GM18517 (cell line): ENCODE data around the gene PAM16.

Experiments used
- ATAC-seq: cut with Tn5 transposase; IDR thresholded peaks from one replicate; pipeline ENCODE4 v1.9.1; 2021; ENCODE audit warnings: mild to moderate bottlenecking, moderate library complexity; ENCODE audit not compliant: unreplicated experiment

Gene PAM16

GRCh38 chr16:4372001-4372577 lies 21.0 kb upstream of the PAM16 start:
- no peak for ATAC-seq

GRCh38 chr16:4371357-4372000 lies 20.4 kb upstream of the PAM16 start, which contains the start of gene VASN:
VASN (plus strand) TSS chr16:4371848; CDS start chr16:4380878, 9,030 bp downstream.
- no peak for ATAC-seq

- no peak for ATAC-seq
Measured at GRCh38 chr16:4370570-4371356, 19.6 kb upstream of the PAM16 start.

GRCh38 chr16:4370151-4370550 lies 19.0 kb upstream of the PAM16 start:
- ATAC-seq = no peak

- ATAC-seq = no peak
Measured at GRCh38 chr16:4369007-4369733, 18.0 kb upstream of the PAM16 start.

DNA sequence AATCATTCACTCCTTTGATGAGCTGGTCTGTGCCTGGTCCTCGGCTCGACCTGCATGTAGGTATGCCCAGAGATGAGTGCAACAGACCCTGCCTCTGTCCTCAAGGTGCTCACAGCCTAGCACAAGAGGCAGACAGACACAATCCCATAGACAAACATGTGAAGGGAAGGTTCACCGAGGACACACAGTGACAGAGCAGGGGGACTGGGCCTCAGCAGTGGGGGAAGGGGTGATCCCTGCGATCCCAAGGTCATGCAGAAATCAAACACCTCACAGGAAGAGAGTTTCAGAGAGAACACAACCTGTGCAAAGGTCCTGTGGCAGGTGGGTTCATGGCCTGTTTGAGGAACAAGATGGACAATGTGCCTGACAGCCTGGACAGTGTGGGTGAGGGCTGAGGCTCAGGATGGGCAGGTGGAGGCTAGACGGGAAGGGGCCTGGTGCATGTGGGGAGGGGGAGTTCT lies 16.3 kb upstream of the PAM16 start:
- ATAC-seq = no peak

GRCh38 chr16:4366016-4366415 lies 14.9 kb upstream of the PAM16 start:
- ATAC-seq = no peak

DNA sequence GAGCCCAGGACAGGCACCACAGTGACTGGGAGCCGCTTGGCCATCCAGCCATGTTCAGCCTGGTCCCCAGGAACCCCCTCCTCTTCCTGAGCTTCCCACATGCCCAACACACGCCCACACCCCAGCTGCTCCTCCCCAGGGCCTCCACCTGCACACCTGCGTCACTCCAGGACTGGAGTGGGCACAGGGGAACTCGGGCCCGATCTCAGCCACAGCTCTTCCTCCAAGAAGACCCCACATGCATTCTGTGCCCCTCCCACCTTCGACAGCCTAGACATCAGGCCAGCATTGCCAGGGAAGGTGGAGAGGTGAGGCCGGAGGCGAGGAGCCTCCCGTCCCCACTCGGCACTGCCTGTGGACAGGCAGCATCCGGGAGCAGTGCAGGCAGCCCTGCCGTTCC lies 14.5 kb upstream of the PAM16 start:
- ATAC-seq = no peak

- no peak for ATAC-seq
Measured at GRCh38 chr16:4365014-4365406, 13.9 kb upstream of the PAM16 start.

GRCh38 chr16:4364196-4365013 lies 13.3 kb upstream of the PAM16 start:
- ATAC-seq = no peak

GRCh38 chr16:4362476-4363135 lies 11.5 kb upstream of the PAM16 start:
- no peak for ATAC-seq

DNA sequence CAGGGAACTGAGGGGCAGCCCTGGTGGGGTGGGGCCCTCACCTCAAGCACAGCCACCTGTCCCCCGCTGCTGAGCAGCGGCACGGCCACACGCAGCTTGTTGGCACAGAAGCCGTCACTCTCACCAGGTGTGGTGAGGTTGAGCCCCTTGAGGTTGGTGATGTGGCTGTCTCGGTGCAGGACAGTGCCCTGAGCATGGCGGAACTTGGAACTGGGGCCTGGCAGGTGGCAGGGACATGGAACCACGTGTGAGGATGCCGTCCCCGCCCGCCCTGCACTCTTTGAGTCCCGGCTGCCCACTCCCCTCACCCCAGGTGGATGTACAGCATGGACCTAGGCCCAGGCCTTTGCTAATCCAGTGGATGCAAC lies 10.8 kb upstream of the PAM16 start:
- ATAC-seq = no peak

DNA sequence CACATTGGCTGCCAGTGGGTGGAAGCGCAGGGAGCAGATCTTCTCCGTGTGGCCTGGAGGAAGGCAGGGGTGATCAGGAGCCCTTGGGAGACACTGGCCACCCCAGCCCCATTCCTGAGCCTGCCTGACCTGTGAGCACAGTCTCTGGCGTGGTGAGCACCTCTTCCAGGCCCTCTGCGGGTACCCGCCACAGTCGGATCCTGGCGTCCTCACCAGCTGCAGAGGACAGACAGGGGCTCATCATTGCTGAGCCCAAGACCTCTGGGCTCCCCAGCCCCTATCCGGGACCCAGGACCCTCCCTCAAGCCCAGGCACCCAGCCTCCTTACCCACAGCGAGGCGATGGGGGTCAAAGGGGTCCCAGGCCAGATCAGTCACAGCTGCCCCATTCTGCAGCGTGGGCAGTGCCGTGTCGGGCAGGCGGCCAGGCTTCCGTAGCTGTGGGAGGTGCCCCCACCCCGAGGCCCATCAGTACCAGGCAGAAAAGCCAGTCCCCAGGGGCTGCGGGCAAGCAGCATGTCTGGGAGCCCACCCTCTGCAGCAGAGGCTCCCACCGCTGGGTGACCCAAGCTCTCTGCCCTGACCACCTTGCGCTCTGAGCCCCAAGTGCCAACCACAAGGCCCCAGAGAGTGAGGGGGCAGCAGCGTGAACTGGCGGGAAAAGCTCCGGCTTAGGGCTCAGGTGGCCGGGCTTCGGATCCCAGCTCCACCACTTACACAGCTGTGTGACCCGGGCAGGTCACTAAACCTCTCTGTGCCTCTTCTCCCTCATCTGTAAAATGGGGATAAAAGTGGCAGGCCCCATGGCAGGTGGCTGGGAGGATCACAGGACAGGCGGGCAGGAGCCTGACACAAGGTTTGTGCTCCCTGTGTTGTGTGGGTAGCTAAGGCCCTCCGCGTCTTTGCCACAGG lies 10.2 kb upstream of the PAM16 start:
- no peak for ATAC-seq

DNA sequence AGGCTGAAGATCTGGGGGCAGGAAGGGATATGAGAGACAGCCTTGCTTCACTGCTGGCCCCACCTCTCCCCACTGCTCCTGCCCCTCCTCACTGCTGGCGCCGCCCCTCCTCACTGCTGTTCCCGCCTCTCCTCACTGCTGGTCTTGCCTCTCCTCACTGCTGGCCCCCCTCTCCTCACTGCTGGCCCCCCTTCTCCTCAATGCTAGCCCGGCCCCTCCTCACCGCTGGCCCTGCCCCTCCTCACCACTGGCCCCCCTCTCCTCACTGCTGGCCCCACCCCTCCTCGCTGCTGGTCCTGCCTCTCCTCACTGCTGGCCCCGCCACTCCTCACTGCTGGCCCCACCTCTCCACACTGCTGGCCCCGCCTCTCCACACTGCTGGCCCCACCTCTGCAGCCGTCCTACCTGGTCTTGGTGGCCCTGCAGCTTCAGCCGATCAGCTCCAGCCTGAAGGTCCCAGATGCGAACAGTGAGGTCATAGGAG lies 9.5 kb upstream of the PAM16 start:
- no peak for ATAC-seq

- no peak for ATAC-seq
Measured at GRCh38 chr16:4359914-4360313, 8.8 kb upstream of the PAM16 start.

- ATAC-seq = no peak
Measured at GRCh38 chr16:4358831-4359561, 7.9 kb upstream of the PAM16 start.

- ATAC-seq = no peak
Measured at GRCh38 chr16:4358236-4358635, 7.1 kb upstream of the PAM16 start.

DNA sequence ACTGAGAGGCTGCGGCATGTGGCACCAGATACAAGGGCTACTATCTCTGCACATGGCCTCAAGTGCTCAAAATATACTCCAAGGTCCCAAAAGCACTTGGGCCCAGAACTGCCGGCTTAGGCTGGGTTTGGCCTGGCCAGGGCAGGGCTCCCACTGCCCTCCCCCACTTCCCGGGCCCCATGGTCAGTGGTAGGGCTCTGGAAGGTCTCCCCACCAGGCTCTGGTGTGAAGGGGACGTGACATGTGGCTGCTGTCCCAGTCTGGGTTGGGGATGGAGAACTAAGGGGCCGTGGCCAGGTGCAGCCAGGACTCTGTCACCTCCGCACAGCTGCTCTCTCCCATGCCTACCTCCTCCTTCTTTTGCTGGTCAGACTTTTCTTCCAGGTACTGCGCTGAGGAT lies 5.7 kb upstream of the PAM16 start:
- ATAC-seq = no peak
